T-helper 17 cell (primary cell): ENCODE data around the gene FNBP1. TPM values are rescaled to one million over a fixed set of nuclear protein-coding genes. Genes with fewer than 3 reads are reported as not detected.
"Not testable (repeated sequence)": the region's sequence is repeated elsewhere in the genome, so short reads cannot be mapped to it uniquely, and the experiment has no call there.

Experiments
- ATAC-seq: fragments of 150-1000 bp; cut with Tn5 transposase; 2 replicates; pipeline ENCODE4 v1.10.0; 2021; ENCODE audit warnings: mild to moderate bottlenecking, moderate library complexity
- DNase-seq, 3 donors: peaks; one replicate each; pipeline versions ENCODE4 v3.0.0 to v3.0.0-alpha.2; 2020 to 2021
- H3K9me3 ChIP-seq: one replicate; pipeline ENCODE4 v1.7.0; 2013; ENCODE audit warnings: low read length, mild to moderate bottlenecking; ENCODE audit not compliant: control insufficient read depth, poor library complexity, severe bottlenecking
- H3K27ac Mint-ChIP-seq: one replicate; pipeline ENCODE4 v1.8.0; 2022; ENCODE audit warnings: mild to moderate bottlenecking, moderate library complexity, mixed read lengths
- H3K27me3 Mint-ChIP-seq: one replicate; pipeline ENCODE4 v1.8.0; 2022; ENCODE audit warnings: mixed read lengths
- H3K36me3 Mint-ChIP-seq: one replicate; pipeline ENCODE4 v1.8.0; 2022; ENCODE audit warnings: low read depth, mixed read lengths
- H3K4me1 Mint-ChIP-seq: one replicate; pipeline ENCODE4 v1.8.0; 2022; ENCODE audit warnings: mild to moderate bottlenecking, mixed read lengths
- H3K4me3 Mint-ChIP-seq: one replicate; pipeline ENCODE4 v1.8.0; 2022; ENCODE audit warnings: mild to moderate bottlenecking, moderate library complexity, mixed read lengths
- total RNA-seq, 4 donors: library from RNA in 2 of 4; stranded (reverse) in 2 of 4; gene quantifications; one replicate each; pipeline ENCODE4 v1.2.3 and lab custom pipeline; 2022 to 2026

The FNBP1 gene
- total RNA-seq, 2 donors from 2014 or later = 219 to 221 TPM

GRCh38 chr9:129964901-129965734 is 77.9 kb downstream of the FNBP1 start:
- H3K36me3 Mint-ChIP-seq = peaks cover 15% of the 10 kb centered on the region
- no peak for DNase-seq
- H3K9me3 ChIP-seq = no peaks in the 10 kb centered on the region
- peak overlapping the region; percentile 19 for H3K4me3 Mint-ChIP-seq
- H3K27me3 Mint-ChIP-seq = no peaks in the 10 kb centered on the region
- peak overlapping the region; percentile 99 for H3K27ac Mint-ChIP-seq
- H3K4me1 Mint-ChIP-seq = peaks cover 50% of the 10 kb centered on the region
- ATAC-seq = no peak

GRCh38 chr9:129962889-129963703 is 79.9 kb downstream of the FNBP1 start:
- H3K9me3 ChIP-seq = no peaks in the 10 kb centered on the region
- Mint-ChIP-seq H3K27ac (peak overlapping the region; percentile 99), H3K36me3 (peaks cover 18% of the 10 kb centered on the region), H3K4me3 (peak overlapping the region; percentile 86), H3K27me3 (no peaks in the 10 kb centered on the region), H3K4me1 (peaks cover 53% of the 10 kb centered on the region)
- ATAC-seq = peak; percentile 94
- DNase-seq = peak; percentile 44 to 65 (median 58)

- Mint-ChIP-seq H3K4me1 (peaks cover 54% of the 10 kb centered on the region), H3K27me3 (no peaks in the 10 kb centered on the region), H3K27ac (peak overlapping the region; percentile 99), H3K36me3 (peaks cover 18% of the 10 kb centered on the region), H3K4me3 (peak overlapping the region; percentile 86)
- ATAC-seq (no peak), DNase-seq (no peak)
- no peaks in the 10 kb centered on the region for H3K9me3 ChIP-seq
These were observed 80.5 kb downstream of the FNBP1 start for GRCh38 chr9:129962451-129962864.

GRCh38 chr9:129958796-129959195 is 84.2 kb downstream of the FNBP1 start:
- no peak for DNase-seq
- no peak for ATAC-seq
- Mint-ChIP-seq H3K27ac (peak overlapping the region; percentile 91), H3K4me3 (no peak overlapping the region), H3K27me3 (no peaks in the 10 kb centered on the region), H3K36me3 (peaks cover 12% of the 10 kb centered on the region), H3K4me1 (peaks cover 40% of the 10 kb centered on the region)
- H3K9me3 ChIP-seq = no peaks in the 10 kb centered on the region

GRCh38 chr9:129954868-129955550 is 88.0 kb downstream of the FNBP1 start:
- DNase-seq (no peak), ATAC-seq (peak; percentile 40)
- peaks cover 8% of the 10 kb centered on the region for H3K36me3 Mint-ChIP-seq
- H3K4me3 Mint-ChIP-seq = no peak overlapping the region
- H3K27me3 Mint-ChIP-seq = no peaks in the 10 kb centered on the region
- H3K9me3 ChIP-seq = no peaks in the 10 kb centered on the region
- peak overlapping the region; percentile 62 for H3K27ac Mint-ChIP-seq
- H3K4me1 Mint-ChIP-seq = peaks cover 18% of the 10 kb centered on the region

GRCh38 chr9:129953736-129954135 is 89.3 kb downstream of the FNBP1 start:
- Mint-ChIP-seq H3K36me3 (peaks cover 5% of the 10 kb centered on the region), H3K4me1 (peaks cover 21% of the 10 kb centered on the region), H3K4me3 (no peak overlapping the region), H3K27ac (peak overlapping the region; percentile 45), H3K27me3 (no peaks in the 10 kb centered on the region)
- DNase-seq = no peak
- no peaks in the 10 kb centered on the region for H3K9me3 ChIP-seq
- ATAC-seq = no peak

- H3K4me3 Mint-ChIP-seq = no peak overlapping the region
- no peaks in the 10 kb centered on the region for H3K27me3 Mint-ChIP-seq
- ATAC-seq (no peak), DNase-seq (no peak)
- no peaks in the 10 kb centered on the region for H3K9me3 ChIP-seq
- peaks cover 18% of the 10 kb centered on the region for H3K4me1 Mint-ChIP-seq
- H3K27ac Mint-ChIP-seq = peak overlapping the region; percentile 54
- peaks cover 5% of the 10 kb centered on the region for H3K36me3 Mint-ChIP-seq
These were observed 90.7 kb downstream of the FNBP1 start for GRCh38 chr9:129952337-129952736.

- Mint-ChIP-seq H3K36me3 (peaks cover under 1% of the 10 kb centered on the region), H3K4me1 (peaks cover 25% of the 10 kb centered on the region), H3K4me3 (peak overlapping the region; percentile 61), H3K27me3 (no peaks in the 10 kb centered on the region), H3K27ac (peak overlapping the region; percentile 98)
- H3K9me3 ChIP-seq = no peaks in the 10 kb centered on the region
- DNase-seq (no peak), ATAC-seq (no peak)
These were observed 93.2 kb downstream of the FNBP1 start for GRCh38 chr9:129949821-129950220.

GRCh38 chr9:129948626-129949025 is 94.4 kb downstream of the FNBP1 start:
- not testable (repeated sequence) for H3K9me3 ChIP-seq, DNase-seq, H3K36me3 Mint-ChIP-seq, H3K4me3 Mint-ChIP-seq, ATAC-seq, H3K27me3 Mint-ChIP-seq
- Mint-ChIP-seq H3K4me1 (peaks cover 32% of the 10 kb centered on the region), H3K27ac (peak overlapping the region; percentile 98)

GRCh38 chr9:129946246-129946995 is 96.6 kb downstream of the FNBP1 start:
- Mint-ChIP-seq H3K4me3 (peak overlapping the region; percentile 68), H3K27ac (peak overlapping the region; percentile 98), H3K27me3 (no peaks in the 10 kb centered on the region), H3K4me1 (peaks cover 33% of the 10 kb centered on the region), H3K36me3 (peaks cover 2% of the 10 kb centered on the region)
- H3K9me3 ChIP-seq = peaks cover 4% of the 10 kb centered on the region
- ATAC-seq (no peak), DNase-seq (no peak)

- H3K4me1 Mint-ChIP-seq = peaks cover 33% of the 10 kb centered on the region
- peaks cover 2% of the 10 kb centered on the region for H3K36me3 Mint-ChIP-seq
- peak overlapping the region; percentile 12 for H3K4me3 Mint-ChIP-seq
- DNase-seq (no peak), ATAC-seq (peak; percentile 59)
- H3K27me3 Mint-ChIP-seq = no peaks in the 10 kb centered on the region
- peaks cover 4% of the 10 kb centered on the region for H3K9me3 ChIP-seq
- H3K27ac Mint-ChIP-seq = peak overlapping the region; percentile 98
These were observed 97.7 kb downstream of the FNBP1 start for GRCh38 chr9:129945314-129945713.

GRCh38 chr9:129944506-129945116 is 98.4 kb downstream of the FNBP1 start:
- peak overlapping the region; percentile 33 for H3K4me3 Mint-ChIP-seq
- DNase-seq (peak in 2 of 3 donors; percentile 30 to 33), ATAC-seq (peak; percentile 95)
- H3K9me3 ChIP-seq = peaks cover 4% of the 10 kb centered on the region
- H3K36me3 Mint-ChIP-seq = peaks cover 2% of the 10 kb centered on the region
- H3K27ac Mint-ChIP-seq = peak overlapping the region; percentile 98
- no peaks in the 10 kb centered on the region for H3K27me3 Mint-ChIP-seq
- H3K4me1 Mint-ChIP-seq = peaks cover 34% of the 10 kb centered on the region
